ENCODE results near the gene NR2C1.
"Not testable (repeated sequence)": the region's sequence is repeated elsewhere in the genome, so short reads cannot be mapped to it uniquely, and the experiment has no call there.

NR2C1 gene

DNA sequence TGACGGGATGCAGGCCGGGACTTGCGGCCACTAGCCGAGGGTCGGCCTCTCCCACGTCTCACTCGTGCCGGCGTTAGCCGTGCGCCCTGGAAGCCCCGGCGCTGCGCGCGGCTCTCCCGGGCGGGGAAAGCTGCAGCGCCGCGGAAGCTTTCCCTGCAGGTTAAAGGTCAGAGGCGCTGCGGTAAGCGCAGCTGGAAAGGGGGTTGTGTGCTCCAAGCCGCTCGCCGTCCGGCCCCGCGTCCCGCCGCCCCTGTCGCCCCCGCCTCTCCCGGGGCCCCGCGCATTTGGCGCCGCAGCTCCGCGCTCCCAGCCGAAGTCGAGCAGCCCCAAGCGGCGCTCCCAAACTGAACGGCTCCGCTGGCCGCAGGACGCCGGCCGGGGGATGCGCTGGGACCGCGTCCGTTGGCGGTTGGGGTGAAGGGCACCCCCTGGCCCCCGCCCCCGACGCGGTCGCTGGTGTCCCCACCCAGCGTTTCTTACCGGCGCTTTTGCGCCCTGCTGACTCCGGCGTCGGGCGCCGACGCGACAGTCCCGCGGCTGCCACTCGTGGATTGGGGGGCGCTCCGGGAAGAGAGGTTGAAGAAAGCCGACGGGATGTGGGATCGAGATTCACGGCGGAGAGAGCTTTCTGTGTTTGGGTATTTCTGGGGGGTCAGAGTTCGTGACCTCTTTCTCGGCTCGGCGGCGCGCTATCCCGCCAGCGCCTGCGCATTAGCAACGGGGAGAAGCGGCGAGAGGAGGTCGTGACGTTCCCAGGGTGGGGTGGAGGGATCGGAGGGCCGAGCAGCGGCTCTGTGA lies at the start of gene NR2C1:
NR2C1 (minus strand) TSS at position 719 of the 798 bp plus-strand sequence. CDS start 6,234 bp downstream, outside the sequence.
- DNase-seq (ENCODE audit: low read depth in 2 of 2), result peak; percentile 76 to 84

DNA sequence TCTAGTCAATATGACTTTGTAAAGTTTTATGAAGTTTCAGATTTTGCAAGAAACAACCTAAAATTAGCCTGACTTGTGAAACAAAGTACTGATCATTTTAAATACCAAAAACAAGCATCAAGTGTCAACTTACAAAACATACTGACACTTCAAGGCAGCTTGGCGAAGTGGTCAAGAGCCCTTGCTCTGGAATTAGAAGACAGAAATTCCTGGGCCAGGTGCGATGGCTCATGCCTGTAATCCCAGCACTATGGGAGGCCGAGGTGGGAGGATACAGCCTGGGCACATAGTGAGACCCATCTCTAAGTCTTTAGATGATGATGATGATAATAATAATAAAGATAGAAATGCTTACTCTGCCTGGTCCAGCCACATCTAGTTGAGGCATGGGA lies 45.4 kb upstream of the NR2C1 start:
- no peak for DNase-seq (ENCODE audit: low read depth in 2 of 2)

DNA sequence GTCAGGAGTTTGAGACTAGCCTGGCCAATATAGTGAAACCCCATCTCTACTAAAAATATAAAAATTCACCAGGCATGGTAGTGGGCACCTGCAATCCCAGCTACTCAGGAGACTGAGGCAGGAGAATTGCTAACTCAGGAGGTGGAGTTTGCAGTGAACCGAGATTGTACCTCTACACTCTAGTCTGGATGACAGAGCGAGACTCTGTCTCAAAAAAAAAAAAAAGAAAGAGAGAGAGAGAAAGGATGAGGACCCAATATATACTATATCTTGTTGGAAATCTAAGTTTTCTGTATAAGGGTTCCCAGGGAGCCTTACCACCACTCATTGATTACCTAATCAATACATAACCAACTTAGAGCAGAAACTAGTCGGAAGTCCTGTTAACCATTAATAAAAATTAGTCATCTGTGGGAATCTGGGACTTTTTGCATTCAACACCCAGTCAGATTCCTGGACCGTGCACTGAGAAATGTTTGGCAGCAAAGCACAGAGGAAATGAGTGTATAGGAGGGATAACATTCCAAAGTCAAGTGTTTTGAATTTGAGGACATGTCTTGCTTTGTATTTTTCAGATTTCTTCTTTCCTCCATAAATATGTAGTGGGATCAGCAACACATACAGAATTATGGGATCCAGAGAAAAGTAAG lies 44.8 kb upstream of the NR2C1 start:
- DNase-seq (ENCODE audit: low read depth in 2 of 2), result no peak

DNA sequence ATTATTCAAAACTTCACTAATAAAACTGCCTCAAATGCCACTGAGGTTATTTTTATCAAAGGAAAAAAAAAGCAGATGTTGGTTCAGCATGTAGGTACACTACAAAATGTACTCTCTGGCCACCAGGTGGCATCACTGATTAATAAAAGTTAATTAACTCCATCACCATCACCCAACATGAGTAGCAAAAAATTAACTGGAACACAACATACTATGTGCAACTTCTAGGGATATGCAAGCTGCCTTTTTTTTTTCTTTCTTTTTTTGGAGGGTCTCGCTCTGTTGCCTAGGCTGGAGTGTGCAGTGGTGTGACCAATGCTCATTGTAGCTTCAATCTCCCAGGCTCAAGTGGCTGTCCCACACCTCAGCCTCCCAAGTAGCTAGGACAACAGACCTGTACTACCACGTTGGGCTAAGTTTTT lies 43.8 kb upstream of the NR2C1 start:
- peak; percentile 4 to 30 for DNase-seq (ENCODE audit: low read depth in 2 of 2)

DNA sequence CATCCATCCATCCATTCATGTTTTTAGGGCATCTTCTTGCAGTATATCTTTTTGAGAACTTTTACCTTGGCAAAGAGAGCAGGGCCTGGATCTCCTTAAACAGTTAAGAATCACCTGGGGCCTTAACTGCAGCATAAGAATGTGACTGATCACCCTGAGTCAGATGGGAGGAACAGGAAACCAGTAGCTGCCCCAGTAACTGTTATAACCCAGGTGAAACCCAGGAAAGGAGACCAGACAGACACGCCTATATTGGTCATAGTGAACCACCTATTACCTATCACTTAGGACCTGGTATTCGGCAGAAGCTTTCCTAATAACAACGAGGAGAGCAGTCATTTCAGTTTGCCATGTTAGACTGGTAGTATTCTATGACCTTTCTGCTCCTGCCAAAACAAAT lies 43.4 kb upstream of the NR2C1 start:
- no peak for DNase-seq (ENCODE audit: low read depth in 2 of 2)

DNA sequence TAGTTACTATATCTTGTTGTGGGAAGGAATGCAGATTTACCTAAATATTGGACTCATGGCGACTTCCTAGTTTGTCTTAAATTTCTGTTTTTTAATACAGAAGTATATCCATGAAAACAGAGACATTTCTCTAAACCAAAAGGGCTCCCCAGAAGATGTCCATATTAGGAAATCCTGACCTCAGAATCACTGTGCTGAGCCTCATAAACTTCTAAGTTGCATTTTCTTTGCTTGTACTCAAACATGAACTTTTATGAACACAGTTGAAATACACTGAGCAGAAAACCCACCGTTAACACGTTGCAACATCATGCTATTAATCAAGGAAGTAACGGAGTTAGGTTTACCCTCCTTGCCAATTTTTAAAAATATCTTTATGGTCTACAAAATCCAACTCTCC lies 42.9 kb upstream of the NR2C1 start:
- no peak for DNase-seq (ENCODE audit: low read depth in 2 of 2)

DNA sequence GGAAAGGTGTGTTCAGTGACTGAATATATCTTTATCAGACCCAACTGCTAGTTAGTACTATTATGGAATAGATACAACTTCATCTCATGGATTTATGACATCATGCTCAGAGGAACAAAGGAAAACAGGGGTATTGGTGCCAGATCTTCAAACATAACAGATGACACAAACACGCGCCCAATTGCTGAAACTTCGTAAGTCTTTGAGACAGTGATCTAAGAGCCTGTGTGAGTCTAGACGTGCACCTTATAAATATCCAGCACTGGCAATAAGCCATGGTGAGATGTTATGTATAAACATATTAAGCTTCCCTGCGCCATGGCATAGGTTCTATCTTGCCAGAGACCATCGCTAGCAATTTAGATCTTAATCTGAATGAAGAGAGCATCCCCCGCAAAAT lies 42.2 kb upstream of the NR2C1 start:
- DNase-seq (ENCODE audit: low read depth in 2 of 2), result no peak

DNA sequence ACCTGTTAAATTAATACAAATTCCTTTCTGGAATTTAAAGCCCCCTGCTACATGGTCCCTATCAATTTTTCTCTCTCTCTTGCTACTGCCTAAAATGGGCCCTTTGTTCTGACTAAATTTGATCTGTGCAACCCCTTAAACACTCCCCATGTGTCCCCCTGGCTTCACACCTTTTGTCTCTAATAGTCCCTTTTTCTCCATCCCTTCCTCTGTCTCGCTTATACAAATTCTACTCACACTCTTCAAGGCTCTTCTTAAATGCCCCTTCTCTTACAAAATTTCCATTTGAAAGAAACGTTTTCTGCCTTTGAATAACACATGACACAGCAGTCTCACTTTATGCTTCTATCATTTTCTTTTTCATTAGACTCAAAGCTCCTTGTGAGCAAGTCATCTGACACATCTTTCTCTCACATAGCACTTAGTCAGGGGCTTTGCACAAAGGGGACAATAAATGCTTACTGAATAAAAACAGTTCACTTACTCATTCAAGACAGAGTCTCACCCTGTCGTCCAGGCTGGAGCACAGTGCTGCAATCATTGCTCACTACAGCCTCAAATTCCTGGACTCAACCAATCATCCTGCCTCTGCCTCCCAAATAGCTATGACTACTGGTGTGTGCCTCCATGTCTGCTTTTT lies 41.5 kb upstream of the NR2C1 start:
- DNase-seq (ENCODE audit: low read depth in 2 of 2), result no peak

DNA sequence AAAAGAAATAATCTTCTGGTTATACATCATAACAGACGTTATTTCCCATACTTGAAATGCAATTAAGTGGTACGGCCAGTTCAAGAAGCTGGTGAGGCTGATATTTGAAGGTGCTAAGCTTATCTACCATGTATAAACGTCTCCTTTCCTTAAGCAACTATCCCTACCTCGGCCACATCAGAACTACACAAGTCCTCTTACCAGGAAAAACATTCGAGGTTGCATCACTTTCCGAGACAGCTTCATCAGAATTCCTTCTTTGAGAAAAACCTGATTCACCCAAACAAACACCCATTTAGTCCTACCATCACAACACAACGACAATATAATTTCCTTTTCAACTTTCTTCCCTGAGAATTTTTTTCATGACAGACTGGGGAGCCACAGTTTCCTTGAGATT lies 33.9 kb upstream of the NR2C1 start:
- no peak for DNase-seq (ENCODE audit: low read depth in 2 of 2)

DNA sequence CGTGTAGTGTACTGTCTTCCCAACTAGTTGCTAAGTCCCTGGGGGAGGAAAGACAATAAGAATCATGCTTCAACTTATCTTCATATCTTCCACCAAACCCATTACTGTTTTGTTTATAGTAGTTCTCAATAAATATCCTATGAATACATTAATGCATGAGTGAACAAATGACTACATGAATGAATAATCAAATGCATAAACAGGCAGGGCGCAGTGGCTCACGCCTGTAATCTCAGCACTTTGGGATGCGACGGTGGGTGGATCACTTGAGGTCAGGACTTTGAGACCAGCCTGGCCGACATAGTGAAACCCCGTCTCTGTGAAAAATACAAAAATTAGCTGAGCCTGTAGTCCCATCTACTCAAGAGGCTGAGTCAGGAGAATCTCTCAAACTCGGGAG lies 32.1 kb upstream of the NR2C1 start:
- DNase-seq (ENCODE audit: low read depth in 2 of 2), result no peak

DNA sequence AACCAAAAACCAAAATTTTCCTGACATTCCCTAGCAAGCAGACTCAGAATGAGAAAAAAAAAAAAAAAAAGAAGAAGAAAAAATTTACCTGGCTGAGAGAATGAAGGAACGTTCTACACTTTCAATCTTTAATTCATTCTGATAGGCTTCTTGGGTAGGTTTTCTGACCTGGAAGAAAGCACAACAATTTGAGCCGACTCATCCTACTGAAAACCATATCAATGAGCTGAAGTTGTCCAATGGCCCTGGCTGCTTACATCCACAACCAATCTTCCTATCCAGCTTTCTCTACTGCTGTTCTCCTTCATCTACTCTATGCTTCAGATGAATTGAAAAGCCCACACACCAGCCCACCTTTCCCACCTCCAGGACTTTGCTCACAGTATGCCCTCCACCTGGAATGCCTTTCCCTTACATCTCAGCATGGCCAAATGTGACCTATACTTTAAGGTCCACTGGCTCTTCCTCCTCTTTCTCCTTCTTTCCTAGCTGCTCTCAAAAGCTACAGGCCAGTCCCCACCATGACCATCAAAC lies 31.6 kb upstream of the NR2C1 start:
- no peak for DNase-seq (ENCODE audit: low read depth in 2 of 2)

DNA sequence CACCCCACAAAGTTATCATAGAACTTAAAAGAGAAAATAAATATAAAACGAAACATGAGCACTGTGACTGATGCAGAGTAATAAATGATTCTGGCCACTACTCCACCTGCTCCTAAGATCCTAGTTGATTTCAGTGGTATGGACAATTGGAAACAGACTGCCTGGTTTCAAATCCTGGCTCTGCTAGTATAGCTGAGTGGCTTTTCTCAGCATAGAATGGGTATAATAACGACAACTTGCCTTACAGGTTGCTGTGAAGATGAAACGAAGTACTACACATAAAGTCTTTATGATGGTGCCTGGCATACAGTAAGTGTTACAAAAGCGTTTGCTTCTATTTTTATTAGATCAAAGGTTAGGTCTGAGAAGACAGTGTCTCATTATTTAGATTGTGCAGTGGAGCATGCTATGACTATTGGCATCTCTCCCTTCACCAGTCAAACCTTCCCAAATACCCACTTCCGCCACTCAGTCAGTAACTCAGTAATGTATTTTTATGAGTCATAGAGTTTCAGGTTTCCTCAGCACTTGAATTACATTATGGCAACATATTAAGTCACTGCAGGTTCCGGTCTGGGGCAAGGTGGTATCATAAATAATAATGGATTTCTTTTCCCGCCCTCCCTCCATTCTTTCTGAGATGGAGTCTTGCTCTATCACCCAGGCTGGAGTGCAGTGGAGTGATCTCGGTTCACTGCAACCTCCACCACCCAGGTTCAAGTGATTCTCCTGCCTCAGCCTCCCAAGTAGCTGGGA lies 29.7 kb upstream of the NR2C1 start:
- no peak for DNase-seq (ENCODE audit: low read depth in 2 of 2)

DNA sequence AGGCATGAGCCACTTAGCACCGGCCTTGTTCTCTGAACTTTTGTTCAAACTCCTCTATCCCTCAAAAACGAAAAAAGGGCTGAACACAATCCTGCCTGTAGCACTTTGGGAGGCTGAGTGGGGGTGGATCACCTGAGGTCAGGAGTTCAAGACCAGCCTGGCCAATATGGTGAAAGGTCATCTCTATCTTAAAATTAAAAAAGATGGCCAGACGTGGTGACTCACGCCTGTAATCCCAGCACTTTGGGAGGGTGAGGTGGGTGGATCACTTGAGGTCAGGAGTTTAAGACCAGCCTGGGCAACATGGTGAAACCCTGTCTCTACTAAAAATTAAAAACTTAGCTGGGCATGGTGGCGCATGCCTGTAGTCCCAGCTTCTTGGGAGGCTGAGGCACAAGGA lies 28.5 kb upstream of the NR2C1 start:
- DNase-seq (ENCODE audit: low read depth in 2 of 2), result not testable (repeated sequence)

DNA sequence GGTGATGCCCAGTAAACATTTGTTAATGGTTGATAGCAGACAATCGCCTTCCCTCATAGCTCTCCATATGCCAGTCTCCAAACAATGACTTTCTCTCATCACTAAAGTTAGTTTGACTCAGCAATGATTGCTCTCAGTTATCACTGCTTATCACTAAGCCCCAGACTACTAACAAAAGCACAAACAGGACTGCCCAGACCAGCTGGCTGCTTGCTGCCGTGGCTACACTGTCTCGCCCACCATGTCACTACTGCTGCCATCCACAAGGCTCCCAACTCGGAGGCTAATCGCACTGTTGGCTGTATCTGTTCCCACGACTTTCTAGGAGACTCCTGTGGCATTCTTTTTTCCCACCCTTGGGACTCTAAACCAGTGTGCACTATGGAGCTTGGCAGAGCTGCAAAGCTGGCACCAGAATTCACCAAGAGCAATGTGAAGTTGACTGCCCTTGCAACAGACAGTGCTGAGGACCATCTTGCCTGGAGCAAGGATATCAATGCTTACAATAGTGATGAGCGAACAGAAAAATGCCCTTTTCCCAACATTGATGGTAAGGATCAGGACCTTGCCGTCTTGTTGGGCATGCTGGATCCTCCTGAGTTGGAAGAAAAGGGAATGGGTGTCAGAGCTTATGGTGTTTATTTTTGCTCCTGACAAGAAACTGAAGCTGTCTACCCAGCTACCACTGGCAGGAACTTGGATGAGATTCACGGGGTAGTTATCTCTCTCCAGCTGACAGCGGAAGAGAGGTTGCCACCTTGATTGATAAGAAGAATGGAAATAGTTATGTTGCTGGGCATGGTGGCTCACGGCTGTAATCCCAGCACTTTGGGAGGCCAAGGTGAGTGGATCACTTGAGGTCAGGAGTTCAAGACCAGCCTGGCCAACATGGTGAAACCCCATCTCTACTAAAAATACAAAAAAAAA lies 27.1 kb upstream of the NR2C1 start:
- DNase-seq (ENCODE audit: low read depth in 2 of 2), result no peak

DNA sequence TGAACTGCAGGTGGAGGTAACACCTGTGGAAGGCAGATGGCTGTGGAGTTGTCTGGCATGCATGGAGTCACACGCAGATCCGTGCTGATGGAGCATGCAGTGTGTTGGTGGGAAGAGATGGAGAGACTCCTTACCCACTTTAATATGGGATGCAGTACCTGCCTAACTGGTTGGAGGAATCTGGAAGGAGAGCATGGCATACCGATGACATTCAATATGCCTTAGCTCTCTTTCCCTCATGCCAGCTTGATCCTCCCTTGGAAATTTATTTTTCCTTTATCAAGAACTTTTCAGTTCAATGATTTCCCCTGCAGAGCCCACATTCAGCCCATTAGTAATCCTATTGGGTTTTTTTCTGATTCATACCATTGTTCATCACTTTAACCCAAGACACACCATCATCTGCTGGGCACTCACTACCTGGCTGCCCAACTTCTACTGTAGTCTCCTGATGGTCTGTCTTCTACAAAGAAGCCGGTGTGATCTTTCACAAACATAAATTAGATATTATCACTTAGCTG lies 25.9 kb upstream of the NR2C1 start:
- no peak for DNase-seq (ENCODE audit: low read depth in 2 of 2)

DNA sequence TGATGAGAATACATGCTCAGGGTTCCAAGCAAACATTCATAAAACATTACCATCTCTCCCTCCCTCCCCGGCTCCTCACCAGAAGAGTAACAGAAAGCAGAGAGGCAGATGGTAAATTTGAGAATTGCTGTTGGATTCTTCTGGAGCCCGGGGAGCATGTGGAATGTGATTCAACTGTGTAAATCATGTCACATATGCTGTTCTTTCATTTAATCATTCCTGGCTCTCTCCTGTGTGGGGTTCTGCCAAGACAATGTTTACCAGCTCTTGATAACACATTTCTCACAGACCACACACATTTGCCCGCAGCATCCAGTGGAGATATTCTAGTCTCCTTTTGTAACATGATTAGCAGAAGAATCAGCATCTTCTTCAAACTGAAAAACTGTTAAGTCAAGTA lies 23.4 kb upstream of the NR2C1 start:
- DNase-seq (ENCODE audit: low read depth in 2 of 2), result no peak

DNA sequence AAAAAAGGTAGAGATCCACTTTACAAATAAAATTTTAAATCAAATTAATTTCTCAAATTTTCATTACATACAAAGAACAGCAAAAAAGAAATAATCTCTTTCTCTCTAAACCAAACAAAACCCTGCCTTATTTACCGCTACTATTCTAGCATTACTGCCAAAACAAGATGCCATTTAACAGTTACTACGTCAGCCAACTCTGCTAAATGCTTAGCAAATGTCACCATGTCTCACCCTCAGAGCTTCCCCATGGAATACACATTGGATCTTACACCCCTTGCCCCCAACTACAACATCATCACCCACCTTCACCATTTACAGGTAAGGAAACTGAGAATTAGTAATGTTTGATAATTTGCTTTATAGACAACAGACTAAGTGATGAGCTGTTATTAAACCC lies 23.0 kb upstream of the NR2C1 start:
- DNase-seq (ENCODE audit: low read depth in 2 of 2), result no peak

DNA sequence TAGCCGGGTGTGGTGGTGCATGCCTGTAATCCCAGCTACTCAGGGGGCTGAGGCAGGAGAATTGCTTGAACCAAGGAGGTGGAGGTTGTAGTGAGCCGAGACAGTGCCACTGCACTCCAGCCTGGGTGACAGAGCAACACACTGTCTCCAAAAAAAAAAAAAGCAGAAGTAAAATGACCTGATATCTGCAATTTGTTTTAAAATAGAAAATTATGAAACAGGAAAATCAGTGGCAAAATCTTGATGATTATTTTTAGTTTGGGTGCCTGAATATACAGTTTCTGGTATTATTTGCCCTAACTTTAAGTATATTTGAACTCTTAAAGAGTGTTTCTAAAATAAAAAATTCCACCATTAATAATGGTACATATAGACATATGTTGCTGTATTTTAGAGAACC lies 22.4 kb upstream of the NR2C1 start:
- DNase-seq (ENCODE audit: low read depth in 2 of 2), result not testable (repeated sequence)

DNA sequence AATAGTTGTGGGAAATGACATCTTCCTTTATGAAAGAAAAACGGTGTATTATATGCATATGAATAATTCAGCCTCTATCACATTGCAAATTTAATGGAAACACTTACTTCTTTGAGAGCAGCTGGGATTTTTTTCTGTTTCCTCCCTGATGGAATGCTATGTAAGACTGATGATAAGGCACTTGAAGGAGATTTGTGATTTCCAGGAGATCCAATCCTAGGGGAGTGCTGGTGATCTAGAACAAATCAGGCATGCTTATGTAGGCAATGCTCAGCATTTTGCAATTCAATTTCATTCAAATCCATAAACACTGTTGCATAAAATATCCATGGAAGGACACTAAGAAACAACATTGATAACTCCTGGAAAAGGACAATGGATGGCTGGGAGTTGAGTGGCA lies 16.0 kb upstream of the NR2C1 start:
- no peak for DNase-seq (ENCODE audit: low read depth in 2 of 2)

DNA sequence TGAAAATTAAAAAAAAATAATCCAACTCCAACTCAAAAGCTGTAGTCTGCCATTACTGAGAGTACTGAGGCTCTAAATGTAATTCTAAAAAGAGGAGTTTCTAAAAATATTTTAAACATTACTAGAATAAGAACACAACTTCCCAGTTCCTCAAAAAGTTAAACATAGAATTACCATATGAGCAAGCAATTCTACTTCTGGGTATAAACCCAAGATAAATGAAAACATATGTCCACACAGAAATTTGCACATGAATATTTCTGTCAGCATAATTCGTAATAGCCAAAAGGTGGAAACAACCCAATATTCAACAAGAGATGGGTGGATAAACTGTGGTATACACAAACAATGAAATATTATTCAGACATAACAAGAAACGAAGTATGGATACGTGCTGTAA lies 15.0 kb upstream of the NR2C1 start:
- DNase-seq (ENCODE audit: low read depth in 2 of 2), result no peak

DNA sequence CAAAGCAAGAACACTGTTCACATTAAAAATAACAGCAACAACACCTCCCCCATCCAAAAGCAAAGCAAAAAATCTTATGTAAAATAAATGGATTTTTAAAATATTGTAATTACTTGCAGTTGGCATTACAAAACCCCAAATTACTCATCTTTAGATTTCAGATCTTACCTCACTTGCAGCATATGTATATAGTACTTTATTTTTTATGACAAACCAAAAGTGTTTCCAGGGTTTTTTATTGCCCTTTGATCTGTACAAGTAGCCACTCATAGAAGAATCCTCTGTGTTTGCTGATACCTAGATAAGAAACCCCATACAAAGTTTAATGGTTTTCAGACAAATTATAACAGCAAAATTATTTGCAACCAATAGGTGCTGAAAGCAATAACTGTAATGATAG lies 12.2 kb upstream of the NR2C1 start:
- DNase-seq (ENCODE audit: low read depth in 2 of 2), result no peak
